Stomach (tissue), 9 donors: Measurements from ENCODE around the gene PARVG. TPM values are rescaled to one million over a fixed set of nuclear protein-coding genes. Genes with fewer than 3 reads are reported as not detected.

Source experiments
- DNase-seq, 2 donors: peaks; one replicate each; pipeline versions ENCODE4 v3.0.0 to v3.0.0-alpha.2; 2013 to 2019
- H3K27ac ChIP-seq, 5 donors: fragments of 200-600 bp in 4 of 5; sonication (generic) in 4 of 5; one replicate each; pipeline ENCODE4 v1.5.1; 2013 to 2019; ENCODE audit warnings: mild to moderate bottlenecking in 1 of 5, moderate library complexity in 1 of 5
- H3K27me3 ChIP-seq, 3 donors: fragments of 200-600 bp; sonication (generic); one replicate each; pipeline ENCODE4 v1.5.1; 2017 to 2019; ENCODE audit warnings: mixed run types in 1 of 3
- H3K36me3 ChIP-seq, 4 donors: fragments of 200-600 bp; sonication (generic); 1 replicate in 3 of 4; 2 replicates in 1 of 4; pipeline ENCODE4 v1.5.1; 2016 to 2019
- H3K4me1 ChIP-seq, 4 donors: fragments of 200-600 bp; sonication (generic); one replicate each; pipeline ENCODE4 v1.5.1; 2016 to 2019
- H3K4me3 ChIP-seq, 4 donors: fragments of 200-600 bp; sonication (generic) in 3 of 4; one replicate each; pipeline ENCODE4 v1.5.1; 2016 to 2019; ENCODE audit warnings: mild to moderate bottlenecking in 1 of 4
- H3K9me3 ChIP-seq, 4 donors: fragments of 200-600 bp; sonication (generic); one replicate each; pipeline ENCODE4 v1.5.1; 2016 to 2019
- EP300 ChIP-seq: sonication (generic); formaldehyde crosslinking; IDR thresholded peaks from one replicate; pipeline ENCODE4 v1.6.1; 2017; ENCODE audit warnings: antibody characterized with exemption
- POLR2A ChIP-seq, 4 donors: fragments of 450-650 bp; IDR thresholded peaks; one replicate each; pipeline ENCODE4 v1.6.1; 2016; ENCODE audit warnings: antibody characterized with exemption in 4 of 4, control low read depth in 2 of 4, mild to moderate bottlenecking in 1 of 4, moderate library complexity in 1 of 4
- POLR2AphosphoS5 ChIP-seq, 3 donors: sonication (generic); formaldehyde crosslinking; IDR thresholded peaks; one replicate each; pipeline ENCODE4 v1.6.1; 2016; ENCODE audit warnings: antibody characterized with exemption in 3 of 3
- WGBS, 5 donors: extraction: QIAGEN DNeasy Blood & Tissue Kit in 3 of 5; methylation state at CpG; one replicate each; pipeline versions ENCODE4 v1.1.5 to v1.1.7; 2013 to 2018; 5-methylcytosine and 5-hydroxymethylcytosine counted together
- intact Hi-C: fragments of 100-400 bp; cut with DNase I; formaldehyde crosslinking; loops from one replicate; pipeline ENCODE4 v1.15.1; 2023; ENCODE audit warnings: low total_unique reads
- polyA plus RNA-seq, 3 donors: library from polyadenylated mRNA; stranded (reverse); fragments of 200-250 nt; gene quantifications; one replicate each; pipeline ENCODE4 v1.2.3, GENCODE V29; 2013
- total RNA-seq, 5 donors: library from RNA; depleted of rRNA; stranded (reverse); fragments of >200 nt; gene quantifications; one replicate each; pipeline versions ENCODE4 v1.1.0 to v1.2.3, GENCODE V29; 2014 to 2016
- TF ChIP-seq, protein P1 (sequence below), 7 experiments: fragments of 450-650 bp in 4 of 7; fragments of 200-600 bp in 3 of 7; sonication (generic) in 3 of 7; IDR thresholded peaks; one replicate each; pipeline ENCODE4 v1.5.1; 2016 to 2019; ENCODE audit warnings: antibody characterized with exemption in 7 of 7, control low read depth in 2 of 7, mild to moderate bottlenecking in 1 of 7
- donor health status: healthy with polysubstance abuse.
- donor health status: Bipolar disorder and iron deficiency.
- donor health status: healthy.

PARVG gene
- total and polyA plus RNA-seq, 8 donors: 5.7 to 78.2 (median 16.7) TPM

DNA sequence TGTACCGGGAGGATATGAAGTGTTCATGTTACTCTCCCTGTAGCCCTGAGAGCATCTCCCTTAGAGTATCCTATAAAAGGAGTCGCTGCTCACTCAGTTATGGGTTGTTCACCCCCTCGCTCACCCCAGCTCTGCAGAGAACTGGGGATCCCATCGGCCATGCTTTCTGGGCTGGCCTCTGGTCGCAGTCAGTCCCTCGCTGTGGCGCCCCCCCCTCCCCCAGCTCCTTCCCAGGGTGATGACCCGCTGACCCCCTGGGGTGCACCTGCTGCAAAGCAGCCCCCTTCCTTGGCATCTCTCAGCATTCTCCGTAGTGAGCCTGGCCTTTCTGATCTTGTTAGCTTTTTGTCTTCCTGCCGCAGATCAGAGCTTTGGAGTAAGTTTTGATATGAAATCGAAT, 10.3 kb upstream of the PARVG start:
- 83 to 89% (median 87%) methylated on average over 11 of the region's 11 CpGs for WGBS, 5 donors
- Histone ChIP-seq H3K4me1 (peaks cover 0 to 6% (median 0%) of the 10 kb centered on the region in 4 donors), H3K9me3 (no peaks in the 10 kb centered on the region), H3K27me3 (no peaks in the 10 kb centered on the region), H3K36me3 (peaks cover 0 to 36% (median 22%) of the 10 kb centered on the region in 4 donors), H3K4me3 (no peak overlapping the region), H3K27ac (no peak overlapping the region)
- no peak for DNase-seq
- TF ChIP-seq POLR2AphosphoS5 (IDR thresholded peaks at IDR 0.05) (no peak), EP300 (no peak), POLR2A (IDR thresholded peaks at IDR 0.05) (no peak)
- TF ChIP-seq, protein P1, sequence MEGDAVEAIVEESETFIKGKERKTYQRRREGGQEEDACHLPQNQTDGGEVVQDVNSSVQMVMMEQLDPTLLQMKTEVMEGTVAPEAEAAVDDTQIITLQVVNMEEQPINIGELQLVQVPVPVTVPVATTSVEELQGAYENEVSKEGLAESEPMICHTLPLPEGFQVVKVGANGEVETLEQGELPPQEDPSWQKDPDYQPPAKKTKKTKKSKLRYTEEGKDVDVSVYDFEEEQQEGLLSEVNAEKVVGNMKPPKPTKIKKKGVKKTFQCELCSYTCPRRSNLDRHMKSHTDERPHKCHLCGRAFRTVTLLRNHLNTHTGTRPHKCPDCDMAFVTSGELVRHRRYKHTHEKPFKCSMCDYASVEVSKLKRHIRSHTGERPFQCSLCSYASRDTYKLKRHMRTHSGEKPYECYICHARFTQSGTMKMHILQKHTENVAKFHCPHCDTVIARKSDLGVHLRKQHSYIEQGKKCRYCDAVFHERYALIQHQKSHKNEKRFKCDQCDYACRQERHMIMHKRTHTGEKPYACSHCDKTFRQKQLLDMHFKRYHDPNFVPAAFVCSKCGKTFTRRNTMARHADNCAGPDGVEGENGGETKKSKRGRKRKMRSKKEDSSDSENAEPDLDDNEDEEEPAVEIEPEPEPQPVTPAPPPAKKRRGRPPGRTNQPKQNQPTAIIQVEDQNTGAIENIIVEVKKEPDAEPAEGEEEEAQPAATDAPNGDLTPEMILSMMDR (IDR thresholded peaks at IDR 0.05): no peak
- intact Hi-C loops: no loop called here

DNA sequence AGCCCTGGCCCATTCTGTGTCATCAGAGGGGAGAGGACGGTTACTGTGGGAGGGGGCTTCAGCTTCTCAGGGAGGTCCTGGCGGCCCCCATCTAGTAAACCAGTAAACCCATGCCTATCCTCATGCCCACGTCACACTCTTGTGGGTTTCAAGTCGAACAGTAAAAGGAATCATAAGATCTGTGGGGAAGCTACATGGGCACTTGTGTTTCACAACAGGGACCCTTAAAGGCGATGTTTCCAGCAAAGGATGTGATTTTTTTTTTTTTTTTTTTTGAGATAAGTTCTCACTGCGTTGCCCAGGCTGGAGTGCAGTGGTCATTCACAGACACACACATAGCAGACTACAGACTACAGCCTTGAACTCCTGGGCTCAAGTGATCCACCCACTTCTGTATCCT, 9.2 kb upstream of the PARVG start:
- DNase-seq: no peak
- peaks cover 0 to 28% (median 19%) of the 10 kb centered on the region in 4 donors for H3K36me3 ChIP-seq
- 81 to 88% (median 87%) methylated on average over 6 of the region's 6 CpGs for WGBS, 5 donors
- intact Hi-C loops: no loop called here
- no peak overlapping the region for H3K4me3 ChIP-seq
- peak overlapping the region in 1 of 5 donors; percentile 51 for H3K27ac ChIP-seq
- TF ChIP-seq, protein P1 (IDR thresholded peaks at IDR 0.05): no peak
- TF ChIP-seq EP300 (no peak), POLR2AphosphoS5 (IDR thresholded peaks at IDR 0.05) (no peak), POLR2A (IDR thresholded peaks at IDR 0.05) (no peak)
- no peaks in the 10 kb centered on the region for H3K9me3 ChIP-seq
- H3K27me3 ChIP-seq: no peaks in the 10 kb centered on the region
- peaks cover 0 to 6% (median 0%) of the 10 kb centered on the region in 4 donors for H3K4me1 ChIP-seq

DNA sequence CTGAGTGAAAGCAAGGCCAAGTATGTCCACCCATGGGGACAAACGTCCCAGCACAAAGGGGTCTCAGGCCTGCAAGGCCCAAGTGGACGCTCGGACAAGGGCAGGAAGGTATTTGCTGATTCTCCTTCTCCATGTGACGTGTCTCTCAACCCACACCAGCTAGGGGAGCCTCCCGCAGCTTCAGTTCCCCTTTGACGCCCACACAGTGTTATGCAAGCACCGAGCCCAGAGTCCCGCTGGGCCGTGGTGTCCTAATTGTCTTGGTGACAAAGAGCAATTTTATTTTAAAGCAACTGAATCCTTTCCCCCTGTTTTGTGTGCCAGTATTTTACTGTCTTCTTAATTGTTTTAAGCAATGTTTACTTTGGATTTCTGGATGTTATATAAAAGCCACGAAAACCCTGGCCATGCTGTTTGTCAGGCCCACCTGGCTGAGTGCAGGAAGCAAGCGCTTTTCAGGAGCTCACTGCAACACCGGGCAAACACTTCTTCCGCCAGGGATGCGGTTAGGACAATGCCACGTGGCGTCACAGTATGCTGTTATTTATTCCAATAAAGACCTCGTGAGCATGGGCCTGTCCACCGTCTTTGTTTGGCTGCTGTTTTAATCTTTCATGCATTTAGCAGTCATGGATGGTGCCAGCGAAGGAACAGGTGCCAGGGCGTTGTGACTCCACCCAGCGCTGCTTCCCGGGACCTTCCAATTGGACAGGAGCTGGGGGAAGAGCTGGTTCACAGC, 8.2 kb upstream of the PARVG start:
- H3K27me3 ChIP-seq: no peaks in the 10 kb centered on the region
- intact Hi-C loops: no loop called here
- DNase-seq: peak in 1 of 2 donors; percentile 52
- H3K4me1 ChIP-seq: peaks cover 0 to 6% (median 0%) of the 10 kb centered on the region in 4 donors
- 62 to 84% (median 69%) methylated on average over 22 of the region's 22 CpGs for WGBS, 5 donors
- no peak overlapping the region for H3K4me3 ChIP-seq
- H3K36me3 ChIP-seq: peaks cover 0 to 23% (median 17%) of the 10 kb centered on the region in 4 donors
- no peaks in the 10 kb centered on the region for H3K9me3 ChIP-seq
- H3K27ac ChIP-seq: peak overlapping the region in 2 of 5 donors; percentile 42 to 51
- TF ChIP-seq, protein P1 (IDR thresholded peaks at IDR 0.05): no peak

DNA sequence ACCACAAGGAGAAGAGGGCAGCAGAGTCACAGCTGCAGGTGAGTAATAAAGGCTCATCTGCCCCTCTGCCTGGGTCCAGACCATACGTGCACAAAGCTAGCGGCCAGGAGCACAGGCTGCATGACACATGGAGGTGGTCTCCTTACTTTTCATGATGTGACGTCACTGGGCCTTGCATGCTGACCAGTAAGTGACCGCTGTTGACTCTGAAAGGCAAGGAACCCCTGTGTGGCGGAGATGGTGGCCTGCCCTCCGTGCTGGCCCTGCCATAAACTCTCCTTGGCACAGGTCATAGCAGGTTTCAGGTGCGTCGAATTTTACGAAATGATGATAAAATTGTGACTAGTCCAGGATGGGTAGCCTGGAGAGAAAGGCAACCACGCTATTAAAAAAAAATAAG, 7.6 kb upstream of the PARVG start:
- Histone ChIP-seq H3K27ac (peak overlapping the region in 2 of 5 donors; percentile 42 to 51), H3K4me1 (peaks cover 0 to 6% (median 0%) of the 10 kb centered on the region in 4 donors), H3K9me3 (no peaks in the 10 kb centered on the region), H3K4me3 (no peak overlapping the region), H3K27me3 (no peaks in the 10 kb centered on the region), H3K36me3 (peaks cover 0 to 17% (median 14%) of the 10 kb centered on the region in 4 donors)
- DNase-seq: no peak
- WGBS, 5 donors: 85 to 91% (median 87%) methylated on average over 9 to 10 of the region's 10 CpGs
- TF ChIP-seq POLR2AphosphoS5 (IDR thresholded peaks at IDR 0.05) (no peak), EP300 (no peak), POLR2A (IDR thresholded peaks at IDR 0.05) (no peak)
- TF ChIP-seq, protein P1 (IDR thresholded peaks at IDR 0.05): no peak
- intact Hi-C loops: no loop called here
